Thoracic aorta (tissue), 2 donors: ENCODE measurements around the gene ECHS1. TPM values are rescaled to one million over a fixed set of nuclear protein-coding genes. Genes with fewer than 3 reads are reported as not detected.

Experiments used
- ATAC-seq: fragments of 150-250 bp; one replicate; pipeline ENCODE4 v1.8.0; 2017; ENCODE audit warnings: low read depth; ENCODE audit not compliant: insufficient number of reproducible peaks, low FRiP score
- DNase-seq: peaks from one replicate; pipeline ENCODE4 v3.0.0-alpha.2; 2020; ENCODE audit warnings: low spot score
- H3K27ac ChIP-seq, 2 donors: fragments of 200-600 bp; sonication (generic); 1 replicate in 1 of 2; 2 replicates in 1 of 2; pipeline ENCODE4 v1.5.1; 2016; ENCODE audit warnings: mild to moderate bottlenecking in 2 of 2, moderate library complexity in 2 of 2
- H3K27me3 ChIP-seq: fragments of 200-600 bp; sonication (generic); replicated peaks from 2 replicates; pipeline ENCODE4 v1.6.0; 2016; ENCODE audit warnings: mild to moderate bottlenecking; ENCODE audit not compliant: insufficient read depth
- H3K36me3 ChIP-seq: fragments of 200-600 bp; sonication (generic); one replicate; pipeline ENCODE4 v1.5.1; 2016
- H3K4me1 ChIP-seq, 2 donors: fragments of 200-600 bp; sonication (generic); 1 replicate in 1 of 2; 2 replicates in 1 of 2; pipeline versions ENCODE4 v1.5.1 to v1.6.0; 2016; ENCODE audit warnings: low read depth in 2 of 2, mild to moderate bottlenecking in 1 of 2; ENCODE audit not compliant: control insufficient read depth in 1 of 2
- H3K4me3 ChIP-seq: fragments of 200-600 bp; sonication (generic); 2 replicates; pipeline ENCODE4 v1.5.1; 2016; ENCODE audit warnings: mild to moderate bottlenecking
- H3K9me3 ChIP-seq: fragments of 200-600 bp; sonication (generic); 2 replicates; pipeline ENCODE4 v1.5.1; 2016
- CTCF ChIP-seq: fragments of 200-600 bp; sonication (generic); IDR thresholded peaks from one replicate; pipeline ENCODE4 v1.5.1; 2019; ENCODE audit warnings: antibody characterized with exemption
- total RNA-seq, 2 donors: library from RNA; depleted of rRNA; stranded (reverse); fragments of >200 nt; gene quantifications; one replicate each; pipeline versions ENCODE4 v1.1.0 to v1.2.3, GENCODE V29; 2016

The ECHS1 gene
- total RNA-seq, 2 donors from 2014 or later = 27.5 to 64.6 TPM

- peaks cover 3 to 21% of the 10 kb centered on the region in 2 donors for H3K4me1 ChIP-seq
- H3K9me3 ChIP-seq = no peaks in the 10 kb centered on the region
- H3K27ac ChIP-seq = no peak overlapping the region
- H3K36me3 ChIP-seq = no peaks in the 10 kb centered on the region
- no peaks in the 10 kb centered on the region for H3K27me3 ChIP-seq
- ATAC-seq (no peak), DNase-seq (no peak)
- H3K4me3 ChIP-seq = peak overlapping the region; percentile 81
- TF ChIP-seq CTCF = no peak
These were observed 16.4 kb downstream of the ECHS1 start for GRCh38 chr10:133356549-133357284.

- TF ChIP-seq CTCF = no peak
- Histone ChIP-seq H3K9me3 (no peaks in the 10 kb centered on the region), H3K36me3 (no peaks in the 10 kb centered on the region), H3K4me1 (peaks cover 3 to 21% of the 10 kb centered on the region in 2 donors), H3K4me3 (no peak overlapping the region), H3K27ac (no peak overlapping the region), H3K27me3 (no peaks in the 10 kb centered on the region)
- ATAC-seq (no peak), DNase-seq (no peak)
These were observed 17.2 kb downstream of the ECHS1 start for GRCh38 chr10:133355991-133356390.

- Histone ChIP-seq H3K9me3 (no peaks in the 10 kb centered on the region), H3K4me3 (no peak overlapping the region), H3K27ac (no peak overlapping the region), H3K4me1 (peaks cover 3 to 21% of the 10 kb centered on the region in 2 donors), H3K27me3 (no peaks in the 10 kb centered on the region), H3K36me3 (no peaks in the 10 kb centered on the region)
- ATAC-seq (no peak), DNase-seq (no peak)
- no peak for TF ChIP-seq CTCF
These were observed 17.9 kb downstream of the ECHS1 start for GRCh38 chr10:133355266-133355665.

GRCh38 chr10:133354672-133355240 is 18.4 kb downstream of the ECHS1 start:
- peaks cover 3 to 21% of the 10 kb centered on the region in 2 donors for H3K4me1 ChIP-seq
- ATAC-seq (no peak), DNase-seq (no peak)
- no peaks in the 10 kb centered on the region for H3K36me3 ChIP-seq
- no peak for TF ChIP-seq CTCF
- H3K9me3 ChIP-seq = no peaks in the 10 kb centered on the region
- H3K27me3 ChIP-seq = no peaks in the 10 kb centered on the region
- no peak overlapping the region for H3K27ac ChIP-seq
- H3K4me3 ChIP-seq = no peak overlapping the region

GRCh38 chr10:133353988-133354605 is 19.1 kb downstream of the ECHS1 start:
- ATAC-seq (no peak), DNase-seq (no peak)
- peaks cover 3 to 21% of the 10 kb centered on the region in 2 donors for H3K4me1 ChIP-seq
- H3K27ac ChIP-seq = no peak overlapping the region
- no peaks in the 10 kb centered on the region for H3K36me3 ChIP-seq
- H3K27me3 ChIP-seq = no peaks in the 10 kb centered on the region
- H3K4me3 ChIP-seq = no peak overlapping the region
- no peaks in the 10 kb centered on the region for H3K9me3 ChIP-seq
- TF ChIP-seq CTCF = no peak
